GM12892 (cell line): Measurements from ENCODE around the gene KRTAP10-8.
"Not testable (repeated sequence)": the region's sequence is repeated elsewhere in the genome, so short reads cannot be mapped to it uniquely, and the experiment has no call there.

ENCODE experiments used
- POLR2A ChIP-seq: IDR thresholded peaks from 2 replicates; pipeline ENCODE4 v1.6.1; 2011; ENCODE audit warnings: low read depth, low read length, control low read depth
- POLR2AphosphoS5 ChIP-seq: IDR thresholded peaks from 2 replicates; pipeline ENCODE4 v1.6.1; 2011; ENCODE audit warnings: low read depth, low read length, control low read depth
- TAF1 ChIP-seq: IDR thresholded peaks from 2 replicates; pipeline ENCODE4 v1.6.1; 2011; ENCODE audit warnings: low read depth, mild to moderate bottlenecking, control low read depth, low read length, borderline replicate concordance

DNA sequence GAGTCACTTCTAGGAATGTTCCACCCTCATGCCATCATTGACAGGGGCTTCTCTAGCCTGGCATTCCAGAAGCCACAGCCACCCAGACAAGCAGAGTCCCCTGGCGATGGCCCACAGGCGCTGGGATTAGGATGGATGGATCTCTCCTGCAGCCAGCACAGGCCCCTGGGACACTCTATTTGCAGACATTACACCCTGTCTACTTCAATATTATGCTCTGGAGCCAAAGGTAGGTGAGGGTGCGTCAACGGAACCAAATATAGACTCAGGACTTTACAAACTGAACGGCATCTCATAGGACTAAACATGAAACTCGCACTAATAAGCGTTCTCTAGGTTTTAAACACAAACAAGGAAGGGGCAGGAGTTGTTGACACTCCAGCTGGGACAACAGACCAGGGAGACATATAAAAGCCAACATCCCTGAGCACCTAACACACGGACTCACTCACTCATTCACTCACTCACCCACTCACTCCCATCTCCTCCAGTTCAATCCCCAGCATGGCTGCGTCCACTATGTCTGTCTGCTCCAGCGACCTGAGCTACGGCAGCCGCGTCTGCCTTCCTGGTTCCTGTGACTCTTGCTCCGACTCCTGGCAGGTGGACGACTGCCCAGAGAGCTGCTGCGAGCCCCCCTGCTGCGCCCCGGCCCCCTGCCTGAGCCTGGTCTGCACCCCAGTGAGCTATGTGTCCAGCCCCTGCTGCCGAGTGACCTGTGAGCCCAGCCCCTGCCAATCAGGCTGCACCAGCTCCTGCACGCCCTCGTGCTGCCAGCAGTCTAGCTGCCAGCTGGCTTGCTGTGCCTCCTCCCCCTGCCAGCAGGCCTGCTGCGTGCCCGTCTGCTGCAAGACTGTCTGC, 11.5 kb upstream of the KRTAP10-8 start, which contains the start of gene KRTAP10-7:
- not testable (repeated sequence) for TF ChIP-seq POLR2A, TAF1, POLR2AphosphoS5
